HG03175 (cell line): Measurements from ENCODE around the gene JUN.

ENCODE experiments used
- ATAC-seq: cut with Tn5 transposase; IDR thresholded peaks from one replicate; pipeline ENCODE4 v1.9.1; 2021; ENCODE audit warnings: mild to moderate bottlenecking, moderate library complexity; ENCODE audit not compliant: unreplicated experiment

The JUN gene

DNA sequence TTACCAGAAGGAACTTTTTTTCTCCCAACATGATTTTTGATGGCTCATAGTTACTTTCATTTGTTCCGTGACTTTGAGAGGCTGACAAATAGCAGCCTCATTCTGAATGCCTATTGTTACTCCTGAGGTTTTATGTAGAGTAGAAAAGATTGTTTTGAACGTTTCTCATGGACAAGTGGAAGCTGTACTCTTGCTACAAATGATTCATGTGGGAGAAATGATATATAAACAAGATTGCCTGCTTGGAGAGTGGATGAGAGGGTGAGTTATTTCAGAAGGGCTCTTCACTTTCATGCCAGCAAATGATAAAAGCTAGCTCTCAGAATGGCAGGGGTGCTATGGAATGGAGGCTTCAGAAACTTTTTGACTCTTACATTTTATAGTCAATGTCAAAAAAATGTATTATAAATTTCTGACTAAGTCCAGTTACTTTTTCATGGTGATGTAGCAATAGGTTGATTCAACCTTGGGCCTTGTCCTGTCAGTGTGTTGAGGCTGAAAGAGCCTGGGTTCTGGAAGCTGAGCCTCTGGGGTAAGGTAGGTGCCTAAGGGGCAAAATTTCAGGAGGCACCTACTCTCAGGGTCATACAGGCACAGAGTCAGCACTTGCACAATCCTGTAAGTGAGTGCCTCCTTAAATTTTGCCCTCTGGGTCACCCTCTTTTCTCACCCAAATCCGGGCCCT, 19.4 kb downstream of the JUN start:
- no peak for ATAC-seq

- ATAC-seq, result no peak
Measured at GRCh38 chr1:58763214-58763613, 20.6 kb downstream of the JUN start.

DNA sequence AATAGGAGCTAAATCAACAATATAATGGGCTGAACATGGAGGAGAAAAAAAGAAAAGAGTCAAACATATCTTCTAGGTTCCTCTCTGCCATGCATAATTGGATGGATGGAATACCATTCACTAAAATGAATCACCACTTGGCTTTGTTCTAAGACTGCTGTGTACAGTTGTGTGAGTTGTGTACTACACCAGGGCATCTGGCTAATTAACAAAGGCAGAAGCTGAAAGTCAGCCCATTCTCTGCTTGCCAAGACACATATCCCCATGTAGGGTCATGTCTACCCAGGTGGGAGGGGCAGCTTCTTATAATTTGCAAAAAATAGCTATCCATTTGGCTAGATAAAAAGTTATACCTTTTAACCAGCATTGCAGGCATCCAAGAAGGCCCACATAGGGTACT, 21.0 kb downstream of the JUN start:
- ATAC-seq, result no peak

GRCh38 chr1:58755468-58755872, 28.4 kb downstream of the JUN start:
- ATAC-seq, result peak; percentile 78

DNA sequence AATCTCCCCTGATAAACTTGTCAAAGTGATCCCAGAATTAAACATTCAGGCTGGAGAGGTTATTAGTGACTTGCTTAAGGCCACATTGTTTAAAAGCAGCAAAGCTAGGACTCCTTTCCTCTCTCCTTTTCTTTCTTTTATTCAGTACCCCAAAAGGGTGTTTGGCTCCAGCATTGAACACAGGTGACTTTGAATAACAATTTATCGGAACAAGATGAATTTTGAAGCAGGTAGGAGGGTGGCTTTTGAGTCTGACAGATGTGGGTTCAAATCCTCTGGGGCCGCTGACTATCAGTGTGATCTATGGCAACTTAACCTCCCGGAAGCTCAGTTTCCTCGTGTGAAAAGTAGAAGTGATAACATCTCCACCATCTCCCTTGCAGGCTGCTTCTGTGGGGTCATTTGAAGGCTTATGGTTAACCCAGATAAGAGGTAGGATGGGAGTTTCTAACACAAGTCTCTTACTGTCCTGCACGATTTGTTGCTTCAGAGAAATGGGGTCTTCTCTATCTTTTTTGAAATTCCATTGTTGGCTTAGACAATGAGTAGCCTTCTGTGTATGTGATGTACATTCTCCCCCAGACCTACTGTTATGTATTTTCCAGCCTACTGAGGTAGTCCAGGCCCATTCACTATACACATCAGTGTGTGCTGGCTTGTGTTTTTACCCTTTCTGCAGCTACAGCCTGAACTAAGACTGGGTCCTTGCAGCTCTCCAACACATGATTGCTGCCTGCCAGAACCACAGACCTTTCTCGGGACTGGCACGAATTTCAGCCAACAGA, 29.0 kb downstream of the JUN start:
- ATAC-seq, result peak; percentile 16

DNA sequence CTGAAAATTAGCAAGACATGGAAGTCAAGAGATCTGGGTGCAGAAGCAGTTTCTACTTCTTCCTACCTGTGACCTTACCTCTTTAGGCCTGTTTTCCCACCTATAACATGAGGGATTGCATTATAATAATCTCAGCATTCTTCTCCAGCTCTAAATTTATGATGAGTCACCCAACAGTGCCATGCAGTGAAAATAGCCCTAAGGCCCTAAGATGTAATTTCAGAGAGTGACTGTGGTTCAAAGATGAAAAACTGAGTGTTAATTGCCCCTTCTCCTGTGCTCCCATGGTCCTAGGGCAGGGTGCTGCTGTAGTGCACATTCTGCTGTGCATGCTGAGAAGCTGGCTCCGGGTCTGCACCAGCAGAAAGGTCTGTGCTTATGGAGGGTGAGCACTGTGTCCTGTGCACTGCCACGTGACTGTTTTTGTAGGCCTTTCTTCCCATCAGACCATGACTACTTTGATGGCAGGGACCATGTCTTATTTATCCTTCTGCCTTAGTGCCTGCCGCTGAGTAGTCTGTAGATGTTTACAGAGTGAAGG, 29.7 kb downstream of the JUN start:
- no peak for ATAC-seq

GRCh38 chr1:58753431-58753866, 30.4 kb downstream of the JUN start:
- no peak for ATAC-seq

GRCh38 chr1:58749646-58750045, 34.2 kb downstream of the JUN start:
- no peak for ATAC-seq

DNA sequence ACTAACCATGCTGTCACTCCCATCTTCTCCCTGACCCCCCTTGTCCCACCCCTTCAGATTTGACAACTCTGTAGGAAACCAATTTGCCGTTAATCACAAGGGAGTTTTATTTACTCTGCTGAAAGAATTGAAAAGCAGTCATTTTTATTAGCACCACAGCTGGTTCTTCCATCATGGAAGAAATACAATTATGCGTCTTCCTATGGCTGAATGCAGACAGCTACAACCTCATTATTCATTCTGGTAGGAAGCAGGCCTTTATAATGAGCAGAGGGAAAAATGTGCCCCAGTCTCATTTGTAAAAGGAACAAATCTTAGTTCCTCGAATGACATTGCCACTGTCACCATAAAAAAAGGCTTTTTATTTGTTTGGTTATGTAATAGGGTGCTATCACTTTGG, 35.2 kb downstream of the JUN start:
- ATAC-seq, result no peak

DNA sequence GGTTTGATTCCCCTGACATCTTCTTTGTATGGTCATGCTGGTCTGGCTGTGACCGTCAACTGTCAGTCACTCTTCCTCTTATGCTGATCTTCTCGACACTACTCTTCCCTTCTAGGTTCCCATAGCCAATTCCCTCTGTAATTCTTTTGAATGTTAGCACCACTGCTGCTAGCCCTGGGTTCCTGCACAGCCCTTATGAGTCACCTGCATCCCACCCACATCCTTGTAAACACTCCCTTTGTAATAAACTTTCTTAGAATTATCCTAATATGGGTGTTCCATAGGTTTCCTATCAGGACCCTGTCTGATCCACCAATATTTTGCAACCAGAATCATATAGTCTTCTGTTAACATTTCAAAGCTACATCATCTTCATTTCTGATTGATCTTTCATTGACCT, 37.1 kb downstream of the JUN start:
- ATAC-seq, result no peak

GRCh38 chr1:58746182-58746581, 37.7 kb downstream of the JUN start:
- ATAC-seq, result no peak

DNA sequence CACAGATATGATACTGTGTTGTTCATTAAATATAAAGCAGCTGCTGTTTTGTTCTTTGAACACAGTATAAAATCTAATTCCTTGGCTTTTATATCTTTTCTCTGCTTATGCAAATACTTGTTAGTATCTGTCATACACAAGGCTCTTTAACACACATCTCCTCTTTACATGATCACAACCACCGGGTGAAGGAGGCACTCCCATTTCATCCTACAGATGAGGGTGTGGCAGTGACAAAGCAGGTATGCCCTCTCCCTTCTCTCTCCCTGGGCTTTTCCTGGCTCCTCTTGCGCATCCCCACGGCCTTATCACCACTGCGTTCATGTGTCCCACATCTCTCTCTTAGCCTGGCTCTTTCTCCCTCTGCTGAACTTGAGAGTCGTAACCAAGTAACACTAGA, 38.2 kb downstream of the JUN start:
- no peak for ATAC-seq

GRCh38 chr1:58745117-58745516, 38.7 kb downstream of the JUN start:
- no peak for ATAC-seq

DNA sequence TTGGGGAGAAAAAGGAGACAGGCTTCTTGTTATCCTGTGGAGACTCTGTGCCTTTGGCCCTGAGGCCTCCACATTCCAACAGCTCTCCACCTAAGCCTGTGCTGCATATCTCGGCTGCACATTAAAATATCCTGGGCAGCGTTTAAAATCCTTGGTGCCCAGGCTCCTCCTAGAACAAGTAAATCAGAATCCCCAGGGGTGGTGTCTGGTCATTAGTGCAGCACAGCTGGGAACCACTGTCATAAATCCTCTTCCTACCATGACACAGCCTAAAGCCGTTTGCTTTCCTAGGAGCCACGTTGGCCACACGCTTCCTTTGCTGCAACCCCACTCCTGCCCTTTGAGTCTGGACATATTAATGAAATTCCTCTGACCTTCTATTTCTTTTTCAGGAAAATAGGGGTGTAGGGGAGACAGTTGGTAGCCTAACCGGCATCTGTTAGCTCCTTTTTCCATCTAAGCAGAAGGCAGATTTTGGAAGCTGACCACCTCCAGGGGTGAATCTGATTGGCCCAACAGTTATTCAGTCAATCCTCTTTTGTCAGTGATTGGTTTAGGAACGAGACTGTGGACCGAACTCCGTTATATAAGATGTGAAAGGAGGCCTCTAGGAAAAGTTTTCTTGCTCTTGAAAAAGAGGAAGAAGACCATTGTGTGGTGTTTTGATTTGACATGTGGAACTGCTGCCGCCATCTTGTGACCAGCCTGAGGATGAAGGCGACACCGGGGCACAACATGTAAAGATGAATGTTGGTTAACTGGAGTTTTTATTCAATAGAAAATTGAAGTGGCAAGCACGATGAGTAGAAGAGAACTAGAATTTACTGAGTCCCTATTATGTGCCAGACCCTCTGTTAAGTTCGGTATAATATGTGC, 41.9 kb downstream of the JUN start:
- no peak for ATAC-seq

- no peak for ATAC-seq
Measured at GRCh38 chr1:58739856-58740466, 43.9 kb downstream of the JUN start.

DNA sequence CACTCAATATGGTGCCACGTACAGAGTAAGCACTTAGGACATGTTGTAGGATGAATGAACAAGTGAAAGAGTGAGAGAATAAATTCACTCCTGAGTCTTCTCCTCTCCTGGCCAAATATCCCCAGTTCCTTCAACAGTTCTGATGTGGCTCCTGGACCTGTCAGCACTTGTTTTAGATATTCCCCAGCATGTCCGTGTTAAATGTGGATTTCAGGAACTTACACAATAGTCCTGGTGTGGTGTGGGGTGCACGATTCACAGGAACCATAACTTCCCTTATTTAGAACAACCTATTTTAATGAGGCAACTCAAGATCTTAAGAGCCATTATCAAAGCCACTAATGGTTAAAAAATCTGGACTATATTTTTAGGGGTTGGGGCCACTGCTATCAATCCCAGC, 45.0 kb downstream of the JUN start:
- ATAC-seq, result no peak

DNA sequence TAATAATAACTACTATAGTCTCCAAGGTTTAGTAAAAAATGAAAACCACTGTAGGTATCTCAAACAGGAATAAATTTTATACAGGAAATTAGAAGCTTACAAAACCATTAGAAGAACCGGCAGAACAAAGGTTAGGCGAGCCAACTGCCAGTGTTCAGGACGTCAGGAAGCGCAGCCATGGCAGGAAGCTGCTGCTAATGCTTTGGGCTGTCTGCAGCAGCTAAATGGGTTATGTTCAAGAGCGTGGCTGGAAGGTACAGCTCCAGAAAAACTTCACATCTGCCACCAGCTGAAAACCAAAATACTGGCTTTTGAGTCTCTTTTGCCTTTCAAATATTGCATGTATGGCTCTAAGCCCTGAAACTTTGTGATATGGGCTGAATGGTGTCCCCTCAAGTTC, 48.3 kb downstream of the JUN start:
- no peak for ATAC-seq

DNA sequence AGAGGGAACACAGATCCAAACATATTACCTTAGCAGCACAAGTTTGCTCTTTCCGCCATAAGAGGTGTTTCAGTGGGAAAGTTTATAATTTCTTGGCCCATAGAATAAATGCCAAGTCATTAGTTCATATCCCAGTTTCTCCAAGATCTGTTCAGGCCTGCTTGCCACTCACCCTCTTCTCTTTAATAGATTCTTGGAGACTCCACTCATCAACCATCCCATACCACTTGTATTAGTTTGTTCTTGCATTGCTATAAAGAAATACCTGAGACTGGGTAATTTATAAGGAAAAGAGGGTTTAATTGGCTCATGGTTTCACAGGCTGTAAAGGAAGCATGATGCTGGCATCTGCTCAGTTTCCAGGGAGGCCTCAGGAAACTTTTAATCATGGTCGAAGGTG, 49.2 kb downstream of the JUN start:
- ATAC-seq, result no peak

DNA sequence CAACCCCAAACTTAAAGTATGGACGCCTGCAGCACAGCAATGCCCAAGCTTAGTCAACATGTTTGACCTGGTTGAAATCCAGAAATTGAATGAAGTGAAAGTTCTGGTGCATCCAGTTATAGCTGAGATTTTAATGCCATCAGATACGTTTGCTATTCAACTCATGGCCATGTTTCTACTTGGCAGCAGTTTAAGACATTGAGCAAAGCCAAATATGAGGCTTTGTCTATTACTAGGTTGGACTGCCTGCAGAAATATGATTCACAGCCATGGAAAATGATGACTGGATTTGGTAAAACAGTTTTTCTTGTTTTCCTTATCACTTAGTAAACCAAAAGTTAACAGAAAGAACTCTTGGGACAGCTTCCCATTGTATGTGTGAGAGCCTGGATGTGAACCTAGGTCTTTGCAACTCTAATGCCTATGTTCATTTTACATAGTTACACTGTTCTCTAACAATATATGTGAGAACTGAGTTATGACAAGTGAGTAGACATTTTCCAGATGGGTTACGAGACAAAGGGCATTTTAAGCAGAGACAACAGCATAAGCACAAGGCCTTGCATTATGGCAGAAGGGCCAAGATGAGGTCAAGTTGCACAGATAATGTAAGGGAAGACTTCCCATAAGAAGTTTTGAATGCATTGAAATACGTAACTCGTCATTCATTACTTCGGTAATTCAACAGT, 51.6 kb downstream of the JUN start:
- ATAC-seq, result no peak
